Liver (tissue), 9 donors: ENCODE results near the gene ADIRF. TPM values are rescaled to one million over a fixed set of nuclear protein-coding genes. Genes with fewer than 3 reads are reported as not detected.

Source experiments
- DNase-seq: peaks from one replicate; pipeline ENCODE4 v3.0.0-alpha.2; 2017; ENCODE audit warnings: low spot score
- H3K27ac ChIP-seq, 2 donors: one replicate each; pipeline ENCODE4 v1.7.0; 2013; ENCODE audit warnings: inconsistent platforms in 2 of 2, low read length in 2 of 2, control low read depth in 1 of 2, low read depth in 1 of 2, mild to moderate bottlenecking in 1 of 2
- H3K27me3 ChIP-seq, 4 donors: one replicate each; pipeline versions ENCODE4 v1.6.1 to v1.7.0; 2013; ENCODE audit warnings: low read length in 3 of 4, inconsistent platforms in 1 of 4, mild to moderate bottlenecking in 1 of 4, moderate library complexity in 1 of 4; ENCODE audit not compliant: control insufficient read depth in 4 of 4, insufficient read depth in 4 of 4
- H3K36me3 ChIP-seq, 4 donors: one replicate each; pipeline versions ENCODE4 v1.6.1 to v1.7.0; 2013; ENCODE audit warnings: low read length in 3 of 4, mild to moderate bottlenecking in 3 of 4, low read depth in 1 of 4, moderate library complexity in 1 of 4; ENCODE audit not compliant: control insufficient read depth in 4 of 4, insufficient read depth in 3 of 4
- H3K4me1 ChIP-seq, 4 donors: one replicate each; pipeline versions ENCODE4 v1.6.1 to v1.7.0; 2013; ENCODE audit warnings: low read length in 3 of 4, mild to moderate bottlenecking in 3 of 4, moderate library complexity in 1 of 4; ENCODE audit not compliant: control insufficient read depth in 4 of 4, insufficient read depth in 4 of 4
- H3K4me3 ChIP-seq, 3 donors: one replicate each; pipeline versions ENCODE4 v1.6.1 to v1.7.0; 2013; ENCODE audit warnings: low read length in 3 of 3, control low read depth in 1 of 3, low read depth in 1 of 3, mild to moderate bottlenecking in 1 of 3
- H3K9ac ChIP-seq, 2 donors: one replicate each; pipeline ENCODE4 v1.7.0; 2013; ENCODE audit warnings: low read length in 2 of 2, mild to moderate bottlenecking in 2 of 2, moderate library complexity in 2 of 2, control low read depth in 1 of 2, low read depth in 1 of 2
- H3K9me3 ChIP-seq, 4 donors: one replicate each; pipeline versions ENCODE4 v1.6.1 to v1.7.0; 2013; ENCODE audit warnings: low read length in 3 of 4; ENCODE audit not compliant: control insufficient read depth in 4 of 4
- EGR1 ChIP-seq, 2 donors: IDR thresholded peaks; 2 replicates each; pipeline ENCODE4 v1.6.1; 2016 to 2018; ENCODE audit warnings: antibody characterized with exemption in 2 of 2, low read depth in 2 of 2
- FOXA1 ChIP-seq: IDR thresholded peaks from 2 replicates; pipeline ENCODE4 v1.6.1; 2016; ENCODE audit warnings: antibody characterized with exemption
- FOXA2 ChIP-seq: IDR thresholded peaks from 2 replicates; pipeline ENCODE4 v1.6.1; 2016; ENCODE audit warnings: antibody characterized with exemption
- GABPA ChIP-seq, 2 donors: IDR thresholded peaks in 1 of 2; conservative IDR thresholded peaks in 1 of 2; 2 replicates each; pipeline ENCODE4 v1.6.1; 2016; ENCODE audit warnings: antibody characterized with exemption in 2 of 2, mild to moderate bottlenecking in 1 of 2, moderate library complexity in 1 of 2
- HNF4A ChIP-seq, 2 donors: conservative IDR thresholded peaks; 2 replicates each; pipeline ENCODE4 v1.6.1; 2016; ENCODE audit warnings: antibody characterized with exemption in 2 of 2, mild to moderate bottlenecking in 2 of 2
- HNF4G ChIP-seq: IDR thresholded peaks from 2 replicates; pipeline ENCODE4 v1.6.1; 2016; ENCODE audit warnings: antibody characterized with exemption
- JUND ChIP-seq, 2 donors: IDR thresholded peaks; 2 replicates each; pipeline ENCODE4 v1.6.1; 2016; ENCODE audit warnings: antibody characterized with exemption in 2 of 2
- NR2F2 ChIP-seq: IDR thresholded peaks from 2 replicates; pipeline ENCODE4 v1.6.1; 2016; ENCODE audit warnings: antibody characterized with exemption
- RAD21 ChIP-seq, 2 donors: IDR thresholded peaks; 2 replicates each; pipeline ENCODE4 v1.6.1; 2016; ENCODE audit warnings: antibody characterized with exemption in 2 of 2, mild to moderate bottlenecking in 2 of 2
- RXRA ChIP-seq, 2 donors: IDR thresholded peaks; 2 replicates each; pipeline ENCODE4 v1.6.1; 2017 to 2018; ENCODE audit warnings: antibody characterized with exemption in 2 of 2, mild to moderate bottlenecking in 1 of 2
- SP1 ChIP-seq: IDR thresholded peaks from 2 replicates; pipeline ENCODE4 v1.6.1; 2018; ENCODE audit warnings: antibody characterized with exemption, mild to moderate bottlenecking
- TAF1 ChIP-seq: conservative IDR thresholded peaks from 2 replicates; pipeline ENCODE4 v1.6.1; 2016; ENCODE audit warnings: antibody characterized with exemption, mild to moderate bottlenecking
- YY1 ChIP-seq: IDR thresholded peaks from 2 replicates; pipeline ENCODE4 v1.6.1; 2016; ENCODE audit warnings: antibody characterized with exemption, mild to moderate bottlenecking
- WGBS: extraction: QIAGEN DNeasy Blood & Tissue Kit; methylation state at CpG from one replicate; pipeline ENCODE4 v1.1.7; 2013; 5-methylcytosine and 5-hydroxymethylcytosine counted together
- polyA plus RNA-seq, 2 donors: library from polyadenylated mRNA; stranded (reverse) in 1 of 2; unstranded in 1 of 2; fragments of 200-250 nt in 1 of 2; fragments of >200 nt in 1 of 2; fragmentation: Nextera tagmentation in 1 of 2; extraction: Ambion mirVana in 1 of 2; gene quantifications; one replicate each; pipeline versions ENCODE4 v1.2.1 to v1.2.3, GENCODE V29; 2013 to 2015
- total RNA-seq, 2 donors: library from RNA; depleted of rRNA; stranded (reverse); fragments of >200 nt; gene quantifications; one replicate each; pipeline ENCODE4 v1.2.3, GENCODE V29; 2014
- TF ChIP-seq, protein P1 (sequence below): fragments of 150-350 bp; IDR thresholded peaks from 2 replicates; pipeline ENCODE4 v1.5.1; 2017; ENCODE audit warnings: improper control_type of control experiment, low read depth, low read length; ENCODE audit not compliant: missing input control
- TF ChIP-seq, protein P2 (sequence below): IDR thresholded peaks from 2 replicates; pipeline ENCODE4 v1.6.1; 2016; ENCODE audit warnings: antibody characterized with exemption
- TF ChIP-seq, protein P3 (sequence below): IDR thresholded peaks from 2 replicates; pipeline ENCODE4 v1.6.1; 2016; ENCODE audit warnings: antibody characterized with exemption, mild to moderate bottlenecking
- TF ChIP-seq, protein P4 (sequence below): IDR thresholded peaks from 2 replicates; pipeline ENCODE4 v1.6.1; 2016; ENCODE audit warnings: antibody characterized with exemption
- TF ChIP-seq, protein P5 (sequence below): IDR thresholded peaks from 2 replicates; pipeline ENCODE4 v1.6.1; 2016; ENCODE audit warnings: antibody characterized with exemption
- donor health status: healthy.
- donor health status: healthy.
- donor health status: healthy.
- donor health status: healthy.
- donor health status: healthy.

The ADIRF gene
- total and polyA plus RNA-seq, 4 donors: 0.61 to 96.3 (median 35.8) TPM

DNA sequence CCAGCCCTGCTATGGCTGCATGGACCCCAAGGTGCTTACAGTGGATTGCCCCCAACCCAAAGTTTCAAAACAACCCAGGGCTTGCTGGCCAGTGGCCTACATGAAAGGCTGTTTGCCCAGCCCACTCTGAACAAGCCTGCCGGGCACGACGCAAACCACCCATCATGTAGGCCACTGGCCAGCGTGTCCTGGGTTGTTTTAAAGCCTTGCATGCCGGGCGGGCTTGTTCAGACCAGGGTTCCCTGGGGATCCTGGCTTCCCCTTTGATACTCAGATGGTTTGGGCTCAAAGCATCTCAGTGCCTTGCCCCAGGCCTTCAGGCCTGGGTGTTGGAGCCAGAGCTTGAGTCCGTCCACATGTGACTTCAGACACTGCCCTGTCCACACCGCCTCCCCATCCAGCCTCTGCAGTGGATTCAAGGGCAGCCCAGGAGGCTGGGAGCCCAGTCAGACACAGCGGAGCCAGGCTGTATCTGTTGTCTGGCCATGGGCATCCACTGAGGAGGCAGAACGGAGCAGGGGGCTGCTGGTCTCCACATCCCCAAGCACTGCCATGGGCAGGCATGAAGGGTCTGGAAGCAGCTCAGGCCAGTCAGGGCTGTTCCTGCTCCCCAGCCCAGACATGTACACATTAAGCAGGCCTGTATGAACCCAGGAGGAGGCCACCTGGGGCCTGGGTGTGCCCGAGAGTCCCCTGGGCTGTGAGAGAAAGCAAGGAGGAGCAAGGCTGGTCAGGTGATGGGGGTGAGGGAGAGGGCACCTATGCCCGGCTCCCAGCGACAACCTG lies 4.0 kb upstream of the ADIRF start:
- no peak overlapping the region for H3K9ac ChIP-seq
- no peaks in the 10 kb centered on the region for H3K9me3 ChIP-seq
- H3K27me3 ChIP-seq: no peaks in the 10 kb centered on the region
- WGBS: 88% methylated on average over 13 of the region's 13 CpGs
- H3K4me3 ChIP-seq: no peak overlapping the region
- peaks cover 0 to 25% (median 11%) of the 10 kb centered on the region in 4 donors for H3K4me1 ChIP-seq
- peak; percentile 30 for DNase-seq
- no peak overlapping the region for H3K27ac ChIP-seq
- TF ChIP-seq NR2F2 (no peak), YY1 (no peak), HNF4G (no peak), FOXA1 (no peak), FOXA2 (no peak), TAF1 (no peak), RAD21 (IDR thresholded peaks at IDR 0.05) (no peak), RXRA (IDR thresholded peaks at IDR 0.05) (no peak), EGR1 (IDR thresholded peaks at IDR 0.05; ENCODE audit: low read depth in 2 of 2) (no peak), GABPA (IDR thresholded peaks at IDR 0.05 in 1 of 2, conservative IDR thresholded peaks at IDR 0.05 in 1 of 2) (no peak), SP1 (no peak), HNF4A (conservative IDR thresholded peaks at IDR 0.05) (no peak), JUND (IDR thresholded peaks at IDR 0.05) (no peak)
- TF ChIP-seq, protein P1, sequence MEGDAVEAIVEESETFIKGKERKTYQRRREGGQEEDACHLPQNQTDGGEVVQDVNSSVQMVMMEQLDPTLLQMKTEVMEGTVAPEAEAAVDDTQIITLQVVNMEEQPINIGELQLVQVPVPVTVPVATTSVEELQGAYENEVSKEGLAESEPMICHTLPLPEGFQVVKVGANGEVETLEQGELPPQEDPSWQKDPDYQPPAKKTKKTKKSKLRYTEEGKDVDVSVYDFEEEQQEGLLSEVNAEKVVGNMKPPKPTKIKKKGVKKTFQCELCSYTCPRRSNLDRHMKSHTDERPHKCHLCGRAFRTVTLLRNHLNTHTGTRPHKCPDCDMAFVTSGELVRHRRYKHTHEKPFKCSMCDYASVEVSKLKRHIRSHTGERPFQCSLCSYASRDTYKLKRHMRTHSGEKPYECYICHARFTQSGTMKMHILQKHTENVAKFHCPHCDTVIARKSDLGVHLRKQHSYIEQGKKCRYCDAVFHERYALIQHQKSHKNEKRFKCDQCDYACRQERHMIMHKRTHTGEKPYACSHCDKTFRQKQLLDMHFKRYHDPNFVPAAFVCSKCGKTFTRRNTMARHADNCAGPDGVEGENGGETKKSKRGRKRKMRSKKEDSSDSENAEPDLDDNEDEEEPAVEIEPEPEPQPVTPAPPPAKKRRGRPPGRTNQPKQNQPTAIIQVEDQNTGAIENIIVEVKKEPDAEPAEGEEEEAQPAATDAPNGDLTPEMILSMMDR: no peak
- TF ChIP-seq, protein P2, sequence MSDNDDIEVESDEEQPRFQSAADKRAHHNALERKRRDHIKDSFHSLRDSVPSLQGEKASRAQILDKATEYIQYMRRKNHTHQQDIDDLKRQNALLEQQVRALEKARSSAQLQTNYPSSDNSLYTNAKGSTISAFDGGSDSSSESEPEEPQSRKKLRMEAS: no peak
- TF ChIP-seq, protein P3, sequence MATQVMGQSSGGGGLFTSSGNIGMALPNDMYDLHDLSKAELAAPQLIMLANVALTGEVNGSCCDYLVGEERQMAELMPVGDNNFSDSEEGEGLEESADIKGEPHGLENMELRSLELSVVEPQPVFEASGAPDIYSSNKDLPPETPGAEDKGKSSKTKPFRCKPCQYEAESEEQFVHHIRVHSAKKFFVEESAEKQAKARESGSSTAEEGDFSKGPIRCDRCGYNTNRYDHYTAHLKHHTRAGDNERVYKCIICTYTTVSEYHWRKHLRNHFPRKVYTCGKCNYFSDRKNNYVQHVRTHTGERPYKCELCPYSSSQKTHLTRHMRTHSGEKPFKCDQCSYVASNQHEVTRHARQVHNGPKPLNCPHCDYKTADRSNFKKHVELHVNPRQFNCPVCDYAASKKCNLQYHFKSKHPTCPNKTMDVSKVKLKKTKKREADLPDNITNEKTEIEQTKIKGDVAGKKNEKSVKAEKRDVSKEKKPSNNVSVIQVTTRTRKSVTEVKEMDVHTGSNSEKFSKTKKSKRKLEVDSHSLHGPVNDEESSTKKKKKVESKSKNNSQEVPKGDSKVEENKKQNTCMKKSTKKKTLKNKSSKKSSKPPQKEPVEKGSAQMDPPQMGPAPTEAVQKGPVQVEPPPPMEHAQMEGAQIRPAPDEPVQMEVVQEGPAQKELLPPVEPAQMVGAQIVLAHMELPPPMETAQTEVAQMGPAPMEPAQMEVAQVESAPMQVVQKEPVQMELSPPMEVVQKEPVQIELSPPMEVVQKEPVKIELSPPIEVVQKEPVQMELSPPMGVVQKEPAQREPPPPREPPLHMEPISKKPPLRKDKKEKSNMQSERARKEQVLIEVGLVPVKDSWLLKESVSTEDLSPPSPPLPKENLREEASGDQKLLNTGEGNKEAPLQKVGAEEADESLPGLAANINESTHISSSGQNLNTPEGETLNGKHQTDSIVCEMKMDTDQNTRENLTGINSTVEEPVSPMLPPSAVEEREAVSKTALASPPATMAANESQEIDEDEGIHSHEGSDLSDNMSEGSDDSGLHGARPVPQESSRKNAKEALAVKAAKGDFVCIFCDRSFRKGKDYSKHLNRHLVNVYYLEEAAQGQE: no peak
- TF ChIP-seq, protein P4, sequence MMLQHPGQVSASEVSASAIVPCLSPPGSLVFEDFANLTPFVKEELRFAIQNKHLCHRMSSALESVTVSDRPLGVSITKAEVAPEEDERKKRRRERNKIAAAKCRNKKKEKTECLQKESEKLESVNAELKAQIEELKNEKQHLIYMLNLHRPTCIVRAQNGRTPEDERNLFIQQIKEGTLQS: no peak
- TF ChIP-seq, protein P5, sequence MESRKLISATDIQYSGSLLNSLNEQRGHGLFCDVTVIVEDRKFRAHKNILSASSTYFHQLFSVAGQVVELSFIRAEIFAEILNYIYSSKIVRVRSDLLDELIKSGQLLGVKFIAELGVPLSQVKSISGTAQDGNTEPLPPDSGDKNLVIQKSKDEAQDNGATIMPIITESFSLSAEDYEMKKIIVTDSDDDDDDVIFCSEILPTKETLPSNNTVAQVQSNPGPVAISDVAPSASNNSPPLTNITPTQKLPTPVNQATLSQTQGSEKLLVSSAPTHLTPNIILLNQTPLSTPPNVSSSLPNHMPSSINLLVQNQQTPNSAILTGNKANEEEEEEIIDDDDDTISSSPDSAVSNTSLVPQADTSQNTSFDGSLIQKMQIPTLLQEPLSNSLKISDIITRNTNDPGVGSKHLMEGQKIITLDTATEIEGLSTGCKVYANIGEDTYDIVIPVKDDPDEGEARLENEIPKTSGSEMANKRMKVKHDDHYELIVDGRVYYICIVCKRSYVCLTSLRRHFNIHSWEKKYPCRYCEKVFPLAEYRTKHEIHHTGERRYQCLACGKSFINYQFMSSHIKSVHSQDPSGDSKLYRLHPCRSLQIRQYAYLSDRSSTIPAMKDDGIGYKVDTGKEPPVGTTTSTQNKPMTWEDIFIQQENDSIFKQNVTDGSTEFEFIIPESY: no peak
- no peaks in the 10 kb centered on the region for H3K36me3 ChIP-seq
